ENCODE results near the gene PILRB. TPM values are rescaled to one million over a fixed set of nuclear protein-coding genes. Genes with fewer than 3 reads are reported as not detected.

Gene PILRB
- total and polyA plus RNA-seq, 9 donors: 17.2 to 55.9 (median 41.1) TPM

- H3K36me3 ChIP-seq: no peaks in the 10 kb centered on the region
- H3K4me3 ChIP-seq: no peak overlapping the region
- H3K27ac ChIP-seq: no peak overlapping the region
- no peak for DNase-seq
- 69 to 72% (median 71%) methylated on average over 13 of the region's 13 CpGs for WGBS, 3 donors
- TF ChIP-seq POLR2A (IDR thresholded peaks at IDR 0.05): no peak
- no peak for TF ChIP-seq EP300 (IDR thresholded peaks at IDR 0.05)
- TF ChIP-seq CTCF (IDR thresholded peaks at IDR 0.05): no peak
- peaks cover 4% of the 10 kb centered on the region for H3K4me1 ChIP-seq (ENCODE audit: insufficient read depth)
- intact Hi-C loops (cut with DNase I): no loop called here
- no peaks in the 10 kb centered on the region for H3K9me3 ChIP-seq
- no peaks in the 10 kb centered on the region for H3K27me3 ChIP-seq
Measured at GRCh38 chr7:100397315-100398081, 39.6 kb downstream of the PILRB start.

- intact Hi-C loops (cut with DNase I): no loop called here
- no peaks in the 10 kb centered on the region for H3K36me3 ChIP-seq
- no peak overlapping the region for H3K4me3 ChIP-seq
- no peaks in the 10 kb centered on the region for H3K9me3 ChIP-seq
- peaks cover 4% of the 10 kb centered on the region for H3K4me1 ChIP-seq (ENCODE audit: insufficient read depth)
- WGBS, 3 donors: 32 to 47% (median 38%) methylated on average over 2 of the region's 2 CpGs
- no peak overlapping the region for H3K27ac ChIP-seq
- TF ChIP-seq CTCF (IDR thresholded peaks at IDR 0.05) (no peak), POLR2A (IDR thresholded peaks at IDR 0.05) (no peak), EP300 (IDR thresholded peaks at IDR 0.05) (no peak)
- no peak for DNase-seq
- H3K27me3 ChIP-seq: no peaks in the 10 kb centered on the region
Measured at GRCh38 chr7:100398239-100398638, 40.3 kb downstream of the PILRB start.

GRCh38 chr7:100400041-100400440, 42.1 kb downstream of the PILRB start:
- no peak for DNase-seq
- Histone ChIP-seq H3K4me3 (no peak overlapping the region), H3K27ac (no peak overlapping the region), H3K36me3 (no peaks in the 10 kb centered on the region), H3K9me3 (no peaks in the 10 kb centered on the region), H3K4me1 (ENCODE audit: insufficient read depth) (peaks cover 4% of the 10 kb centered on the region), H3K27me3 (no peaks in the 10 kb centered on the region)
- intact Hi-C loops (cut with DNase I): loop anchor here in 1 of 4 donors (10.0 kb wide), 1 partner anchor 45 kb away; the partner anchor contains the start of gene PILRB
- 79 to 88% (median 88%) methylated on average over 3 of the region's 3 CpGs for WGBS, 3 donors
- TF ChIP-seq POLR2A (IDR thresholded peaks at IDR 0.05) (no peak), CTCF (IDR thresholded peaks at IDR 0.05) (no peak), EP300 (IDR thresholded peaks at IDR 0.05) (no peak)

GRCh38 chr7:100400656-100401055, 42.7 kb downstream of the PILRB start:
- TF ChIP-seq EP300 (IDR thresholded peaks at IDR 0.05): no peak
- no peak for TF ChIP-seq POLR2A (IDR thresholded peaks at IDR 0.05)
- TF ChIP-seq CTCF (IDR thresholded peaks at IDR 0.05): no peak
- Histone ChIP-seq H3K9me3 (no peaks in the 10 kb centered on the region), H3K27me3 (no peaks in the 10 kb centered on the region), H3K36me3 (no peaks in the 10 kb centered on the region), H3K4me1 (ENCODE audit: insufficient read depth) (peaks cover 4% of the 10 kb centered on the region), H3K4me3 (no peak overlapping the region), H3K27ac (no peak overlapping the region)
- no peak for DNase-seq
- intact Hi-C loops (cut with DNase I): loop anchor here in 1 of 4 donors (10.0 kb wide), 1 partner anchor 46 kb away; the partner anchor contains the start of gene PILRB
- 83 to 88% (median 85%) methylated on average over 11 of the region's 11 CpGs for WGBS, 3 donors

Measured in ovary (tissue), 9 donors.